K562 (cell line): Measurements from ENCODE around the gene C17orf75. TPM values are rescaled to one million over a fixed set of nuclear protein-coding genes. Genes with fewer than 3 reads are reported as not detected.

Experiments used
- ATAC-seq: fragments of 200-7000 bp; cut with Tn5 transposase; 3 replicates; pipeline ENCODE4 v1.9.1; 2020; ENCODE audit warnings: moderate library complexity
- BruUV-seq: library from RNA; stranded (reverse); fragments of 400-500 nt; replicated peaks from 2 replicates; lab custom pipeline; 2021; lab: Mats Ljungman, UMichigan
- CTCF ChIA-PET: fragments of 300-600 bp; formaldehyde crosslinking; extraction: SDS; loops from one replicate; lab custom pipeline; 2021; ENCODE audit warnings: low intra/inter-chr PET ratio; lab: Yijun Ruan, JAX
- POLR2A ChIA-PET: fragments of 300-600, 350-650 bp; sonication (Branson Sonifier 250); formaldehyde crosslinking; extraction: SDS; loops from one replicate; lab custom pipeline; 2021; ENCODE audit warnings: antibody characterized with exemption, inconsistent platforms; lab: Yijun Ruan, JAX
- DNase-seq, 4 experiments: peaks; one replicate each; pipeline versions ENCODE4 v3.0.0 to v3.0.0-alpha.2; 2011 to 2018; ENCODE audit warnings: low spot score in 3 of 4, mixed read lengths in 3 of 4; ENCODE audit errors: extremely low read depth in 1 of 4
- FAIRE-seq: peaks from 2 replicates; lab custom pipeline; 2011; peaks lifted over from hg19 to GRCh38; lab: Jason Lieb, UNC
- H2AFZ ChIP-seq: 2 replicates; pipeline ENCODE4 v1.6.0; 2011; ENCODE audit warnings: low read depth, low read length, control low read depth, inconsistent platforms
- H3K27ac ChIP-seq: fragments of 200-600 bp; 3 replicates; pipeline ENCODE4 v1.8.0; 2011; ENCODE audit warnings: low read depth, mild to moderate bottlenecking, control low read depth, inconsistent platforms, low read length, moderate library complexity, mixed read lengths; ENCODE audit errors: extremely low read depth
- H3K27me3 ChIP-seq, 2 experiments: fragments of 300-600 bp in 1 of 2; 2 replicates in 1 of 2; 3 replicates in 1 of 2; pipeline versions ENCODE4 v1.6.0 to v1.8.0; 2011; ENCODE audit warnings: inconsistent platforms in 2 of 2, low read length in 2 of 2, mild to moderate bottlenecking in 1 of 2, mixed read lengths in 1 of 2, moderate library complexity in 1 of 2; ENCODE audit not compliant: control insufficient read depth in 2 of 2, insufficient read depth in 2 of 2
- H3K36me3 ChIP-seq: fragments of 300-600 bp; 3 replicates; pipeline ENCODE4 v1.8.0; 2011; ENCODE audit warnings: mild to moderate bottlenecking, low read length, inconsistent platforms; ENCODE audit not compliant: control insufficient read depth, insufficient read depth
- H3K4me1 ChIP-seq, 2 experiments: fragments of 200-600 bp in 1 of 2; replicated peaks in 1 of 2; 2 replicates in 1 of 2; 3 replicates in 1 of 2; pipeline versions ENCODE4 v1.5.1 to v1.8.0; 2011; ENCODE audit warnings: inconsistent platforms in 2 of 2, low read length in 2 of 2, mild to moderate bottlenecking in 1 of 2, mixed read lengths in 1 of 2, moderate library complexity in 1 of 2; ENCODE audit not compliant: control insufficient read depth in 2 of 2, insufficient read depth in 2 of 2
- H3K4me2 ChIP-seq: 2 replicates; pipeline ENCODE4 v1.6.1; 2011; ENCODE audit warnings: low read length, control low read depth, inconsistent platforms, mixed read lengths; ENCODE audit not compliant: insufficient read depth
- H3K4me3 ChIP-seq: fragments of 200-600 bp; sonication (generic), shearing (Covaris generic); 2 replicates; pipeline ENCODE4 v1.5.1; 2016; ENCODE audit warnings: control low read depth, inconsistent platforms
- H3K79me2 ChIP-seq: fragments of 200-600 bp; 3 replicates; pipeline ENCODE4 v1.8.0; 2011; ENCODE audit warnings: low read length, inconsistent platforms; ENCODE audit not compliant: control insufficient read depth, insufficient read depth
- H3K9ac ChIP-seq, 2 experiments: 2 replicates each; pipeline versions ENCODE4 v1.6.0 to v1.6.1; 2011; ENCODE audit warnings: low read depth in 2 of 2, low read length in 2 of 2, control low read depth in 1 of 2, inconsistent platforms in 1 of 2, mild to moderate bottlenecking in 1 of 2, mixed read lengths in 1 of 2; ENCODE audit not compliant: insufficient read depth in 1 of 2
- H3K9me1 ChIP-seq: one replicate; pipeline ENCODE4 v1.6.0; 2011; ENCODE audit warnings: inconsistent platforms, mild to moderate bottlenecking, low read length, moderate library complexity; ENCODE audit not compliant: control insufficient read depth, insufficient read depth
- H3K9me3 ChIP-seq: replicated peaks from 2 replicates; pipeline ENCODE4 v1.5.1; 2011; ENCODE audit warnings: low read depth, low read length, inconsistent platforms; ENCODE audit not compliant: control insufficient read depth, insufficient read depth
- H4K20me1 ChIP-seq: replicated peaks from 2 replicates; pipeline ENCODE4 v1.6.1; 2011; ENCODE audit warnings: low read length, inconsistent platforms, mixed read lengths; ENCODE audit not compliant: control insufficient read depth, insufficient read depth
- ARID2 ChIP-seq: fragments of 450-650 bp; IDR thresholded peaks from 2 replicates; pipeline ENCODE4 v1.6.1; 2017; ENCODE audit warnings: antibody characterized with exemption, mild to moderate bottlenecking
- CTBP1 ChIP-seq: fragments of 450-650 bp; IDR thresholded peaks from 2 replicates; pipeline ENCODE4 v1.6.1; 2016; ENCODE audit warnings: borderline replicate concordance
- HDAC2 ChIP-seq: fragments of 450-650 bp; IDR thresholded peaks from 2 replicates; pipeline ENCODE4 v1.6.1; 2016; ENCODE audit warnings: mild to moderate bottlenecking
- NRF1 ChIP-seq, 2 experiments: fragments of 450-650 bp; IDR thresholded peaks in 1 of 2; conservative IDR thresholded peaks in 1 of 2; 2 replicates each; pipeline ENCODE4 v1.6.1; 2014; ENCODE audit warnings: mild to moderate bottlenecking in 2 of 2
- POLR2AphosphoS2 ChIP-seq: IDR thresholded peaks from 2 replicates; pipeline ENCODE4 v1.6.1; 2012; ENCODE audit warnings: low read length, improper control_type of control experiment
- RBFOX2 ChIP-seq: fragments of 200-400 bp; formaldehyde crosslinking; IDR thresholded peaks from 2 replicates; pipeline ENCODE4 v1.6.1; 2017; ENCODE audit warnings: low read depth, mild to moderate bottlenecking, low read length, moderate library complexity
- ZNF274 ChIP-seq: IDR thresholded peaks from 2 replicates; pipeline ENCODE4 v1.6.1; 2011; ENCODE audit warnings: low read depth, mild to moderate bottlenecking, low read length, moderate library complexity, borderline replicate concordance
- ZNF445 ChIP-seq: fragments of 250-450 bp; sonication (Bioruptor Pico); IDR thresholded peaks from 2 replicates; pipeline ENCODE4 v1.4.0; 2020; ENCODE audit warnings: low read depth, mild to moderate bottlenecking, moderate library complexity
- ZNF668 ChIP-seq: fragments of 250-450 bp; sonication (Bioruptor Pico); IDR thresholded peaks from 2 replicates; pipeline ENCODE4 v1.8.0; 2022; ENCODE audit warnings: mild to moderate bottlenecking, inconsistent platforms
- WGBS: fragments of 100-300 bp; shearing (Covaris generic); methylation state at CpG from one replicate; pipeline ENCODE4 v1.1.6; 2016; ENCODE audit warnings: low coverage, mixed read lengths; ENCODE audit not compliant: insufficient coverage; ENCODE audit errors: missing lambda C conversion rate; 5-methylcytosine and 5-hydroxymethylcytosine counted together
- in situ Hi-C: fragments of 300-500 bp; cut with MboI; formaldehyde crosslinking; loops from 4 replicates; pipeline ENCODE4 v1.15.0; 2018; ENCODE audit warnings: inconsistent platforms, mixed read lengths
- intact Hi-C: fragments of 100-400 bp; cut with micrococcal nuclease; formaldehyde crosslinking; loops from 2 replicates; pipeline ENCODE4 v1.14.2; 2022
- polyA plus RNA-seq, 8 experiments: library from polyadenylated mRNA; depleted of rRNA in 4 of 8; stranded (reverse) in 5 of 8; unstranded in 3 of 8; fragments of >200 nt; fragmentation: Nextera tagmentation in 2 of 8; fragmentation: Illumina TruSeq in 1 of 8; extraction: Ambion mirVana in 2 of 8; extraction: Trizol in 1 of 8; gene quantifications; 2 replicates each; pipeline versions ENCODE4 v1.2.1 to v1.2.3, GENCODE V29; 2011 to 2014; ENCODE audit warnings: inconsistent platforms in 1 of 8, missing spikeins in 1 of 8
- total RNA-seq, 7 experiments: library from RNA; depleted of rRNA in 6 of 7; stranded (reverse); fragments of >200 nt in 6 of 7; fragmentation: Illumina TruSeq in 2 of 7; extraction: Trizol in 2 of 7; gene quantifications; 2 replicates each; pipeline versions ENCODE4 v1.2.1 to v1.2.3, GENCODE V29; 2011 to 2021; ENCODE audit warnings: low replicate concordance in 1 of 7

C17orf75 gene
- total and polyA plus RNA-seq, 9 of the 15 experiments (the other 6 are each of a cell fraction or from before 2014, with no cell fraction given): 15.5 to 55.7 (median 18.5) TPM

DNA sequence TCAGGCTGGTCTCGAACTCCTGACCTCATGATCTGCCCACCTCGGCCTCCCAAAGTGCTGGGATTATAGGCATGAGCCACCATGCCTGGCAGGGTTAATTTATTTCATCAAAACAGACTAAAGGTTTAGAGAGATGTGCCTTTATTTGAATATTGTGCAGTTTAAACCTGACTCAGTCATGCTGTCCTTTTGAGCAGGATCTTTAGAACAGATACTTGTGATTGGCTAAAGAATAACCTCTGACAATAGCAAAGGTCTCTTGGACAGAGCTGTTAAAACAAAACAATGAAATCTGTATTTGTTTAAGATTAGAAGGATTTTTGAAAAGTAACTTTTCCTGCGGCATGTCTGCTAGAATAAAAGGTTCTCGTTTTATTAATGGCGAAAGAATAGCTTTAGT is 44.0 kb upstream of the C17orf75 start:
- 94% methylated on average over 5 of the region's 5 CpGs for WGBS
- no peak for ATAC-seq
- Histone ChIP-seq H3K4me3 (no peak overlapping the region), H3K4me2 (no peak overlapping the region), H3K27me3 (no peaks in the 10 kb centered on the region), H2AFZ (no peak overlapping the region), H3K4me1 (no peaks in the 10 kb centered on the region), H3K9me3 (no peaks in the 10 kb centered on the region), H3K79me2 (no peaks in the 10 kb centered on the region), H3K36me3 (peaks cover 16% of the 10 kb centered on the region; the same call in 2 of the 3 replicates), H3K27ac (no peak overlapping the region), H3K9ac (no peak overlapping the region), H4K20me1 (no peaks in the 10 kb centered on the region), H3K9me1 (no peaks in the 10 kb centered on the region)
- no peak for DNase-seq
- no TSS peak for BruUV-seq
- POLR2A ChIA-PET: interaction anchor here (0.6 to 1.5 kb wide), 6 partner anchors 8 to 52 kb away, joined by 3 to 4 read pairs (median 3); no protein-coding TSS in a partner anchor
- in situ Hi-C loops (no loop called here), intact Hi-C loops (no loop called here)
- TF ChIP-seq RBFOX2 (no peak), ARID2 (no peak), NRF1 (conservative IDR thresholded peaks at IDR 0.05 in 1 of 2, IDR thresholded peaks at IDR 0.05 in 1 of 2) (no peak), ZNF274 (no peak), HDAC2 (no peak), ZNF445 (CRISPR knock-in tag) (no peak), CTBP1 (no peak)
- CTCF ChIA-PET: no interaction called here
- FAIRE-seq: no peak

DNA sequence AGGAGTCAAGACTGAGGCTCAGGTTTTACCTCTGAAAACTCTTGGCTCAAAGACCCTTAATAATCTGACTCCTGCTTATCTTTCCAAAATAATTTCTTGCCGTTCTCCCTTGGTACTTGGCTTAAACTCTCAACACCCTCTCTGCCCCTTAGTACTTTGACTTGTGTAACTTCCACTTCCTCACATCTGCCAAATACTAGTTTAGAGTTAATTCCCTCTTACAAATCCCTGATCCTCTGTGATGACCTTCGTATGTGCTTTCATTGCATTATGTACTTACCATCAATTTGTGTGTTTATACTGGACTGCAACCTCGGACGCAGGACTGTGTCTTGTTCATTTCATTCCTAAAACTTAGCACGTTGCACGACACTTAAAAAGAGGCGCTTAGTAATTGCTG is 43.1 kb upstream of the C17orf75 start:
- Histone ChIP-seq H3K27me3 (no peaks in the 10 kb centered on the region), H3K79me2 (no peaks in the 10 kb centered on the region), H3K9ac (no peak overlapping the region), H2AFZ (no peak overlapping the region), H3K4me3 (no peak overlapping the region), H3K9me3 (no peaks in the 10 kb centered on the region), H3K4me1 (no peaks in the 10 kb centered on the region), H3K4me2 (no peak overlapping the region), H3K27ac (no peak overlapping the region), H4K20me1 (no peaks in the 10 kb centered on the region), H3K9me1 (no peaks in the 10 kb centered on the region), H3K36me3 (peaks cover 23% of the 10 kb centered on the region)
- 86% methylated on average over 7 of the region's 7 CpGs for WGBS
- BruUV-seq: no TSS peak
- no peak for TF ChIP-seq ZNF668
- TF ChIP-seq POLR2AphosphoS2: peak; percentile 63; the same call in 1 of the 2 replicates
- no peak for DNase-seq
- ChIA-PET CTCF (no interaction called here), POLR2A (no interaction called here)
- intact Hi-C loops (no loop called here), in situ Hi-C loops (no loop called here)
- no peak for FAIRE-seq
- no peak for ATAC-seq
